NB4 (cell line): ENCODE results near the gene TMEM9.

ENCODE experiments used
- DNase-seq: peaks from one replicate; pipeline ENCODE4 v3.0.0; 2010; ENCODE audit warnings: low read depth
- H3K4me3 ChIP-seq: one replicate; pipeline ENCODE4 v1.5.1; 2011; ENCODE audit warnings: mild to moderate bottlenecking, low read depth, low read length, moderate library complexity
- CTCF ChIP-seq: IDR thresholded peaks from one replicate; pipeline ENCODE4 v1.5.1; 2012; ENCODE audit warnings: low read depth, low read length
- MYC ChIP-seq: IDR thresholded peaks from 2 replicates; pipeline ENCODE4 v1.6.1; 2011; ENCODE audit warnings: low read depth, low read length
- POLR2A ChIP-seq: IDR thresholded peaks from 2 replicates; pipeline ENCODE4 v1.6.1; 2011; ENCODE audit warnings: mild to moderate bottlenecking; ENCODE audit not compliant: insufficient read length; ENCODE audit errors: extremely low read depth
- TF ChIP-seq, protein P1 (sequence below): IDR thresholded peaks from 2 replicates; pipeline ENCODE4 v1.6.1; 2011; ENCODE audit warnings: low read depth, low read length

The TMEM9 gene

GRCh38 chr1:201190005-201190404 is 35.7 kb upstream of the TMEM9 start:
- no peak for DNase-seq
- no peak overlapping the region for H3K4me3 ChIP-seq
- TF ChIP-seq POLR2A (no peak), CTCF (no peak)

GRCh38 chr1:201189085-201189484 is 34.8 kb upstream of the TMEM9 start:
- no peak for DNase-seq
- no peak overlapping the region for H3K4me3 ChIP-seq
- no peak for TF ChIP-seq MYC
- TF ChIP-seq CTCF = no peak

DNA sequence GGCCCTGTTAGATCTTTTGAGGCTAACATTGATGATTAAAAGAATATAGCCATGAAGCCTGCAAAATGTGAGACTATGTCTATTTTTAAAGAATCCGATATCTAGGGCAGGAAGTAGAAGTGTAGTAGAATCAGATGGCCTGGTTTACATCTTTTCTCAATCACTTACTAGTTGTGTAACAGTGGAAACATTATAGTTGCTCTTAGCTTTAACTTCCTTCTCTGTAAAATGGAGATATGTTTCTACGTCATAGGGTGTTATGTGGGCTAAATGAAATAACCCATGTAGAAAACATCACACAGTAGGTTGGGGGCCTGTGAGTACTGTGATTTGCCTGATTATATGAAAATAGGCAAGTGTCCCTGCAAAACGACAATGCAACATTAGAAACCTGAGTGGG is 31.9 kb upstream of the TMEM9 start:
- no peak for DNase-seq
- TF ChIP-seq, protein P1, sequence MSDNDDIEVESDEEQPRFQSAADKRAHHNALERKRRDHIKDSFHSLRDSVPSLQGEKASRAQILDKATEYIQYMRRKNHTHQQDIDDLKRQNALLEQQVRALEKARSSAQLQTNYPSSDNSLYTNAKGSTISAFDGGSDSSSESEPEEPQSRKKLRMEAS = no peak
- TF ChIP-seq CTCF = no peak
- no peak for TF ChIP-seq MYC
- no peak for TF ChIP-seq POLR2A
- no peak overlapping the region for H3K4me3 ChIP-seq

GRCh38 chr1:201185527-201186128 is 31.4 kb upstream of the TMEM9 start:
- DNase-seq = no peak
- TF ChIP-seq MYC (no peak), POLR2A (no peak), CTCF (no peak)
- TF ChIP-seq, protein P1 = no peak
- H3K4me3 ChIP-seq = no peak overlapping the region

GRCh38 chr1:201185123-201185453 is 30.8 kb upstream of the TMEM9 start:
- TF ChIP-seq POLR2A (no peak), CTCF (no peak), MYC (no peak)
- TF ChIP-seq, protein P1 = no peak
- DNase-seq = no peak
- no peak overlapping the region for H3K4me3 ChIP-seq

DNA sequence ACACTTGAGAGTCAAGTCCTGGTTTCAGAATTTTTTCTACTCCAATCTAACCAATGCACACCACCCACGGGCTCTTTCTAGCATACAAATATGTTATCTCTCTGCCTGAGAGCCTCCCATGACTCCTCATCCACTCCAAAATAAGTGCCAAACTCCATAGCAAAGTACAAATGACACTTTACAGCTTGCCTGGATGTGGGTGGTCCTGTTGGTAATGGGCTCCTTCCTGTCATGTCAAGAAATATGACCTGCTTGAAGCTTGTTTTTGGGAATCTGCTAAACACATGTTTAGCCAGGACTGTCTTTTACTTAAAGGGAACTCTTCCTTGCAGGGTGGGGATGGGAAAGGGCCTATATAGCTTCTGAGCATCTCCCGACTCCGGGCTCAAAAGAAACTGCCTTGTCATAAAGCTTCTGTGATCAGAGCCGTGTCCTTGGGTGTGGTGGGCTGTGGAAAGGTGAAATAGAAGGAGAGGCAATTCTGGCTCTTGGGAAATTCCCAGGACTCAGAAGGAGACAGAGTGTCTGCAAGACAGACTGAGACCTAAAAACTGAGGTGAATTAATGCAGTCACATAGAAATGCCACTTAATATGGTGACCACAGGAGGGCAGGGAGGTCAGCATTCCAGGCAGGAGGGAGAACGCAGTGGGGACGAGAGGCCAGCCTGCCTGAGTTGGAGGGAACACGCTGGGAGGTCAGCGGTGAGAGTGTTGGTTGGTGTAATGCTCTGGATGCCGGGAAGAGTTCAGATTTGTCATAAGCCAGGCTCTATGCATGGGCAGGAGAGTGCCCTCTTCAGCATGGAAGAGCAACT is 30.2 kb upstream of the TMEM9 start:
- TF ChIP-seq CTCF = peak; percentile 59
- TF ChIP-seq, protein P1 = no peak
- DNase-seq = peak; percentile 43
- H3K4me3 ChIP-seq = no peak overlapping the region
